Stimulated activated CD8-positive, alpha-beta memory T cell treated with anti-CD3 and anti-CD28 coated beads, Interleukin-2, amount 100 ng/mL, for 48 hours (primary cell): ENCODE results near the gene OR2A7.
"Not testable (repeated sequence)": the region's sequence is repeated elsewhere in the genome, so short reads cannot be mapped to it uniquely, and the experiment has no call there.

Experiments used
- DNase-seq, 2 donors: peaks; one replicate each; pipeline ENCODE4 v3.0.0-alpha.2; 2020; ENCODE audit warnings: low read depth in 2 of 2

OR2A7 gene

GRCh38 chr7:144264692-144265091 lies at the start of gene OR2A7:
Gene OR2A7 (minus strand): TSS chr7:144264792. CDS start chr7:144259628, 5,164 bp downstream.
- not testable (repeated sequence) for DNase-seq

GRCh38 chr7:144311872-144312469 lies 47.4 kb upstream of the OR2A7 start, which contains the start of gene OR2A1:
Gene OR2A1 (plus strand): TSS chr7:144312419. CDS start chr7:144318125, 5,706 bp downstream.
- not testable (repeated sequence) for DNase-seq

GRCh38 chr7:144311218-144311617 lies 46.6 kb upstream of the OR2A7 start:
- not testable (repeated sequence) for DNase-seq

DNA sequence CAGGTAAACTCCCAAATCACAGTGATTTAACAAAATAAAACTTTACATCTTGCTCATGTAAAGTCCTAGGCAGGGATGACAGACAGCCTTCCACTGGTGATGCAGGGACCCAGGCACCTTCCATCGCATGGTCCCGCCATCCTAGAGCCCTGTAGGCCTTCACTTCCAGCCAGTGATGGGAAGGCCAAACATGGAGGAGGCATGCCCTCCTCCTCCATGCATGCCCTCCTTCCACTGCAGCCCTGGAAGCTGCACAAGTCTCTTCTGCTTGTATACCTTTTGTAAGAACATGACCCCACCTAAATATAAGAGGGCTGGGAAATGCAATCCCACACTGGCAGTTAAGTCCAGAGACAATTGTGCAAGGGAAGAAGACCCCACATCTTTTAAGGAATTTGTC lies 45.1 kb upstream of the OR2A7 start:
- DNase-seq = not testable (repeated sequence)

DNA sequence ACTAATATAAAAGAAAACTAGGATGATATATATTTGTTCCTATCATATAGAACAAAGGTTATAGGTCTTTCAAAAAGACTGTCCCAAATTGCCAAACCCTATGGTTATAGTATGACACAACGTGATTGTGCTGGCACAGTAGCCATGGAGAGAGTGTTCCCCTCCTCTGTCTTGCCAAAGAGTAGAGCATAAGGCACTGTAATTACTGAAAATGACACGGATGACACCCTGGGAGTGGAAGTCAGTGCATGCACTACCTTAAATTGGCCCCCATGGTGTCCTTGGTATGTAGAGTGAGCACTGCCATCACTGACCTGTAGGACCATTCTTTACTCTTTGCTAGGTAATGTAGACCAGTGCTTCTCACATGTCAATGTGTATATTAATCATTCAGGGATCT lies 40.6 kb upstream of the OR2A7 start:
- DNase-seq = not testable (repeated sequence)

DNA sequence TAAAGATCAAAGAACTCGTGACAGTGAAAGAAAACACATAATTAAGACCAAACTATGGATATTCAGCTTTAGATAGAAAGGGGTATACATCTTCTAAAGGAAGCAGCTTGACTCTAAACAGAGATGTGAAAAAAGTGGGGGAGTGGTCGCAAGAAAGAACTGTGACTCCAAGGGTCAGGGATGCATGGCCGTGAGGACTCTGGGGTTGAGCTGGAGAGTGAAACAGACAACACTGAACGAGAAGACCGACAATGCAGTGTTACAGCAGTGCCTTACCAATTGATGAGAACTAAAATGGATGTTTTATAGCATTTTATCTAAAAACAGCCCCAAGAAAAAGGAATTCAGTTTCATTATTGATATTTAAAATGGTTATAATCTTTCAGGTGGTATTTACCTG lies 39.0 kb upstream of the OR2A7 start:
- DNase-seq = not testable (repeated sequence)

DNA sequence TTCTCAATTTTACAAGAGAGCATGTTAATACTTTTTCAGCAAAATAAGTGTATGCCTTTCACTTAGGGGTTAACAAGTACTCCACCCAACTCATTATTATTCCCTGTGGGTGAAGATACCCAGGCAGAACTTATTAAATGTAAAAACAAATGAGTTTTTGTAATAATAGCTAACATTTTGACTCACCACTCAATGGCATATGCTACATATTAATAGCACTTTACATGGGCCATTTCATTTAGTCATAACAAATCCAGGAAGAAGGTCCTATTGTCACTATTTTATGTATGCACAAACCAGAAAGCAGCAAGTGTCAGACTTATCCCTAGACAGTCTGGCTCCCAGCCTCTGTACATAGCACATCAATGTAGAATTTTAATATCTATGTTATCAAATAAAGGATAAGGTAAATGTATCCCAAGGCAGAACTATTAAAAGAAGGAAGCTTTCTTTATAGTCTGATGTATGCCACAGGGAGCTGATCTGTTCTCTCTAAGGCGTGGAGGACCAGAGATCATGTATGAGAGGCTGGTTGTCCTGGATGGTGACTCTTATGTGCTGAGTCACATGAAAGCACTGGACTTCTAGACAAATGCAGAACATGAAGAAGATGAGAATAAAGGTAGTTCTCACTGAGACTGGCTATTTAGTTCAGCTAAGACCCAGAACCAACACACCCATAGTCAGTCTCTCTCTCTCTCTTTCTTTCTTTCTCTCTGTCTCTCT lies 38.1 kb upstream of the OR2A7 start:
- DNase-seq = not testable (repeated sequence)

DNA sequence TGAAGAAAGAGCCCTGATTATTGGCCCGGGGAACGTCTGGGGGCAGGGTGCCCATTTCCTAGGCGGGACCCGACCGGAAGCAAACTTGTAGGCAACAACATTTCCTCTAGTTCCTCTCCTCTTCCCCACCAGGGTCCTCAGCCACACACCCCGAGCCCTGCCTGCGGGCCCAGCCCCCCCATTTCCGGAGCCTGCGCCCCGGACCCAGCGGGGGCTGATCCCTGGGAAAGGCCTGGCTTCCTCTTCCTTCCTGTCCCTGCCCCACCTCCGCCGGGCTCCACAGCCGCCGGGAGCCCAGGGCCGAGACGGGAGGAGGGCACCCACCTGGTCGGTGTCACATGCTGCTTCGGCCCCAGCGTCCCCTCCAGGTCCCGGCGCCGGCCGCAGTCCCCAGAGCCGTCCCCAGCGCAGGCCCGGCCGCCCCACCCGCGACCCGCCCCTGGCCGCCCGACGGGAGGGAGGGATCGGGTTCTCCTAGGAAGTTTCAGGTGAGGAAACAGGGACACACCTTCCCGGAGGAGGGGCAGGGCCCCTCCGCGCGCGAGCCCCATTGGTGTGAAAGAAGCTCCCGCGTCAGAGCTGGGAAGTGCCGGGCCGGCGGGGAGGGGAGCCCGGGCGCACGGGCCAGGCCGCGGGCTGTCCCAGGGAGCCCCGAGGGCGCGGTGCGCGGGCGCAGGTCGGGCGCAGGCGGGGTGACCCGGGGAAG lies 29.4 kb upstream of the OR2A7 start:
- not testable (repeated sequence) for DNase-seq

DNA sequence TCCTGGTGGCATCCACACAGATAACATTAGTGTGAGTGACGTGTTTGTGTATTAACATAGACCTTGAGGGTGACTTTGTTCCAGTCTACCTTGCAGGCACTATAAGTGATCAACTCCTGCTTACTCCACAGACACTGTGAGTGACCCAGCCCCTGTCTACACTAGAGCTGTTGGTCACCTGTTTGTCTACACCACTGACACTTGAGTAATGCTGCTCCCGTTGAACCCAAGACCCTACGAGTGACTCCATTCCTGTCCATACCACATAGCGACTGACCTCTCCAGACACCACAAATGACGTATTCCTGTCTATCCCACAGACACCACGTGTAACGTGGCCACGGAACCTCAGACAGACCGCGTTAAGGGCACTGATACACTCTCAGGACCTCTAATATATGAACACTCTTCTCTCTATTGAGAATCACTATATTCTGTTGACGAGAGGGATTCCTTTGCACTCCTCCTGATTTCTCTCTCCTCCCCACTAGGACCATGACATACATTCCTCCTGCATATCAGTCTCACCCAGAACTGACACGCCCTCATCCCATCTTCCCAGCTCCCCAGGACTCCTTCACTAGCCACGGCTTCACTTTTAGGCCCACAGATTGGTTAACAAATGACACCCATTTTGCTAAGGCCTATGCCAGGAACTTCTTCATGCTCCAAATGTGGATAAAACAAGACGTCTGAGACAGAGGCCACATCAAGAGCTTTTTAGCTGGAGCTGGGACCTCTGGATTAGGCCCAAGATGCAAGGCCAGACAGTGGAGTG lies 28.0 kb upstream of the OR2A7 start:
- DNase-seq = not testable (repeated sequence)

DNA sequence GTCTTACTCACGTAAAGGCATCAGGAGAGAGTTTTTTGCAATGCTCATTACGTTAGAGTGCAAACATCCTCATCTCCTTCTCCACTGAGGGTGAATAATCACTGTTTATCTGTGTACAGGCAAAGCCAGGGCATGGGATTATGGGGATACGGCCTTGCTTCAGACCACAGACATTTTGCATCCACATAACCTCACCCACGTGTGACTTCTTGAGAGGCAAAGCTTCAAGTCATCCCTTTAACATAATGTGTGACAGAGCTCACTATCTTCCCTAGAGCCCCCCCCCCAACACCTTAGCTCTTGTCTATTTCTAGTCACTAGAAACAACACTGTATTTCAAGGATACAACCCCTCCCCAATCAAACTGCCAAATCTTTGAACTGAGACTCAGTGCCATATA lies 27.0 kb upstream of the OR2A7 start:
- not testable (repeated sequence) for DNase-seq

- not testable (repeated sequence) for DNase-seq
These were observed 22.7 kb upstream of the OR2A7 start for GRCh38 chr7:144287171-144287784.

DNA sequence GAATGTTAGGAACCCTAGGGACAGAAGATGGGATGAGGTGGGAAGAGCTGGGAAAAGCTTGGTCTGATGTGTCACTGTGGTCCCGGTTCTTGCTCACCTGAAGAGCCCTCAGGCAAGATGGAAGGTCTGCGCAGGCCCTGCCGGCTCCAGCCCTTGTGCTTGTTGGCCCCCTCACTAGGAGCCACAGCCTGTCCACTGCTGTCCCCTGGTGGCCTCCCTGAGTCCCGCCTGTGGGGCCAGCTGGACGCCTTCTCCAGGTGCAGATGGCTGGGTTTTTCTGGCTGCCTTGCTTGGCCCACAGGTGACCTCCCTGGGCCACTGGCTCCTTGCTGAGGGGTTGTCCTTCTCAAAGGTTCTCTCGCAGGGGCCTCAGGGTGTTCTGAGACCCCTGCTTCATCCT lies 19.1 kb upstream of the OR2A7 start:
- not testable (repeated sequence) for DNase-seq

DNA sequence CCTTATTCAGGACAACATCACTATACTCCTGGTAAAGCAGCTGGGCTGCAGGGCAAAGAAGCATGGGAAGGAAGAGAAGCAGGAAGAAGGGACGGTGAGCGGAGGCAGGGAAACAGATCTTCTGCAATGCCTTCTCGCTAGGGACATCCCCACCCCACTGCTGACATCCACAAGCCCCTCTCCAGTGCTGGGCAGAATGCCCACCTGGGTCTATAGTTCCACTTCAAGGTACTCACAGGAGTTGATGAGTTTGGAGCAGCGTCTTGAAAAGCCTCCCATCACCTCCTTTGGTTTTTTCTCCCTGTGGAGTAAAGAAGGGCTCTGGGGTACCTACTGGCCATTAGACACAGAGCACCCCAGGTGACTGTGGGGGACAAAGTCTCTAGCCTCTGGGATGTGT lies 17.9 kb upstream of the OR2A7 start:
- DNase-seq = not testable (repeated sequence)

GRCh38 chr7:144281981-144282380 lies 17.4 kb upstream of the OR2A7 start:
- DNase-seq = not testable (repeated sequence)

- DNase-seq = not testable (repeated sequence)
These were observed 15.4 kb upstream of the OR2A7 start for GRCh38 chr7:144280010-144280409.

- DNase-seq = not testable (repeated sequence)
These were observed 10.7 kb upstream of the OR2A7 start for GRCh38 chr7:144275281-144275680.

DNA sequence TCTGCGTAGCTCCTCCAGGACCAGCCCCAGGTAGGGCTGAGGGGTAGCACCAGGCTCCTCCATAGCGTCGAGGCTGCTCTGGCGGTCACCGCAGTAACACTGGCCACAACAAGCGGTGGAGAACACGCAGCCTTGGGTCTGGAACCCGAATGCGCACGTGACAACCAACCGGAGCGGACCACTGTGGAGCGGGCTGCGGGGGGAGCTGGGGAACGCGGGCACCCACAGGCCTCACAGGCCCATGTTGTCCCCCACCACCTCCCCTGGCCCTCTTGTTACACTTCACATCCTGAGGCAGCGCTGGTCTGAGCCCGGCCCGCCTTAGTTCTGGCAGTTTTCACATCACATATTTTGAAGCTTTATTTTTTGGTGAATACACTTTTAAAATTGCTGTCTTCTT lies 4.6 kb upstream of the OR2A7 start, which contains the start of gene CTAGE8:
Gene CTAGE8 (minus strand): TSS at position 101 of the 400 bp plus-strand sequence. CDS start 38 bp downstream, at position 63.
- DNase-seq = not testable (repeated sequence)

- not testable (repeated sequence) for DNase-seq
These were observed 2.5 kb downstream of the OR2A7 start for GRCh38 chr7:144262128-144262527.

- DNase-seq = not testable (repeated sequence)
These were observed 5.5 kb downstream of the OR2A7 start for GRCh38 chr7:144259067-144259466.

GRCh38 chr7:144256112-144256511 lies 8.5 kb downstream of the OR2A7 start:
- DNase-seq = no peak

GRCh38 chr7:144255471-144255897 lies 9.1 kb downstream of the OR2A7 start:
- DNase-seq = no peak
